ENCODE results near the gene MDN1.

Gene MDN1

DNA sequence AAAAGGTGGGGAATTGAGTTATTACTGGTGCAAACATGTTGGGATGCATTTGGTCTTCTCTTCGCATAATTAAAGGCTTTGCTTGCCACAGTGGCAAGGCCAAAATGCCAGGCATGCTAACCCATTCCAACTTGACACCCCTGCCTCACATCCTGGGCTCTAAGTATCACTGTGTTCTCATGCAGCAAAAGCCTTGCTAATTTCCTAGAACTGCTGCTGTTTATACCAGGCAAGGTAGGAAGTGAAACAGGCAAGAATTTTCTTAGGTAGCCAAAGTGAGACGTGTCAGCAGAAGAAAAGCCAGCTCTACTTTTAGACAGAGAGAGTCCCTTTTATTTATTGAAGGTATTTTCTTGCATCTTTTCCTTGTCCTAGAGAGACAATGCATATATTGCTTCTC, 222.2 kb downstream of the MDN1 start:
- no peak for DNase-seq (ENCODE audit: low spot score)

DNA sequence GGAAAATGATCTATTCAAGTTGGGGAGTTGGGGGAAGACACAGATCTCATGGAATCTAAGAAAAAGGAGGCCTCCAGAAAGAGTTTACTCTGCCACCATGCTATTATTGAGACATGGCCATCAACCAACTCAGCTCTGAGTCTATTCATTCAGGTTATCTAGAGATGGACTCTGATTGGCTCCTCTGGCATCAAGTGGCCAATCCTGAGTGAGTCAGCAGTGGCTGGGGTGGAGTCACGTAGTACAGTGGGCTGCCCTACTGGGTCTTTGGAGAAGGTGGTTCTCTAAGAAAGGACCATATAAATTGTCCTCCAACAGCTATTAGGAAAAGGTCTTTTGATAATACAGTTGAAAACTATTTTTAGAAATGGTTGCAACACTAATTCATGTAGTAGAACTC, 223.1 kb downstream of the MDN1 start:
- DNase-seq (ENCODE audit: low spot score): no peak

DNA sequence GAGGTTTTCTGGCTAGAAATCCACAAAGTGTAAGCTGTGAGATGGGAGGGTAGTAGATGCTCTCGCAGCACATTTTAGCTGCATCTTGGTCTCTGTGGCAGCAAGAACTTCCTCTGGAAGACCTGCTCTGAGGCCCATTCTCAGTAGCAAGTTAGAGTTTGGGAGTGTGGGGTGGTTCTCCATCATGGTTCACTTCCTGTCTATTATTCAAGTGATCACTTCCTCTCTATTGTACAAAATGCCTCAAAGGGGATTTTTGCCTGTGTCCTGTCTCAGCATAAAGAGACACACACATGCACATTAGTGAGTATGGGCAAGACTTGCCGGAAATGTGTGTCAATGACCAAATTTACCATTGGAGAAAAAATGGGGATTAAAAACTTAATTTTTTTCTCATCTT, 223.5 kb downstream of the MDN1 start:
- DNase-seq (ENCODE audit: low spot score): no peak
